ENCODE data around the gene BRSK2. TPM values are rescaled to one million over a fixed set of nuclear protein-coding genes. Genes with fewer than 3 reads are reported as not detected.

Gene BRSK2
- total RNA-seq, 4 donors from 2014 or later, result 1.4 to 8.6 (median 2.0) TPM

DNA sequence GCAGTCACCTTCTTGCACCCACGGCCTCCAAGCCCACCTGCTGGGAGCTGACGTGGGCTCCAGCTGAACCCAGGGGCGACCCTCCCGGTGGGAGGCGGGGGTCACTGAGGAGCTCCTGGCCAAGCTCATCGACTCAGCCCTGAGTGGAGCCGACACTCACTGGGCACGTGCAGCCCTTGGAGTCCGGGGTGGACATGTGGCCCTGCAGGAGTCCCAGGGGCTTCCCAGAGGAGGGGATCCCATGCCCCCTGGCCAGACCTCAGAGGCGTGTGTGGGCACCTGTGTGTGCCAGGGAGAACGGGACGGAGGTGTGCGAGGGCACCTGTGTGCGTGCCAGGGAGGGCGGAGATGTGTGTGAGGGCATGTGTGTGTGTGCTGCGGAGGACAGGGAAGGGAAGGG, 20.8 kb upstream of the BRSK2 start:
- Histone ChIP-seq H3K9me3 (peaks cover 0 to 33% (median 0%) of the 10 kb centered on the region in 3 donors), H3K27me3 (peaks cover 44% of the 10 kb centered on the region), H3K4me1 (no peaks in the 10 kb centered on the region), H3K36me3 (no peaks in the 10 kb centered on the region), H3K27ac (no peak overlapping the region), H3K4me3 (no peak overlapping the region)
- ATAC-seq, result no peak
- 94% methylated on average over 2 of the region's 16 CpGs; no CpG with 5 or more reads in 1 of the 2 donors for WGBS, 2 donors (ENCODE audit: low coverage in 1 of 2)
- no peak for TF ChIP-seq POLR2AphosphoS5 (IDR thresholded peaks at IDR 0.05)
- TF ChIP-seq CTCF (IDR thresholded peaks at IDR 0.05), result no peak
- TF ChIP-seq POLR2A (IDR thresholded peaks at IDR 0.05), result no peak
- TF ChIP-seq EP300 (IDR thresholded peaks at IDR 0.05), result no peak

- Histone ChIP-seq H3K27ac (no peak overlapping the region), H3K4me1 (no peaks in the 10 kb centered on the region), H3K27me3 (peaks cover 45% of the 10 kb centered on the region), H3K9me3 (peaks cover 0 to 27% (median 0%) of the 10 kb centered on the region in 3 donors), H3K36me3 (no peaks in the 10 kb centered on the region), H3K4me3 (no peak overlapping the region)
- TF ChIP-seq CTCF (IDR thresholded peaks at IDR 0.05) (no peak), EP300 (IDR thresholded peaks at IDR 0.05) (no peak), POLR2A (IDR thresholded peaks at IDR 0.05) (no peak), POLR2AphosphoS5 (IDR thresholded peaks at IDR 0.05) (no peak)
- no peak for ATAC-seq
- WGBS, 2 donors (ENCODE audit: low coverage in 1 of 2), result 76 to 80% methylated on average over 4 to 5 of the region's 18 CpGs
These were observed 20.2 kb upstream of the BRSK2 start for GRCh38 chr11:1369371-1370005.

GRCh38 chr11:1370186-1371025, 19.3 kb upstream of the BRSK2 start:
- no CpG with 5 or more reads among the region's 38 CpGs for WGBS, 2 donors (ENCODE audit: low coverage in 1 of 2)
- TF ChIP-seq CTCF (IDR thresholded peaks at IDR 0.05) (no peak), EP300 (IDR thresholded peaks at IDR 0.05) (no peak), POLR2AphosphoS5 (IDR thresholded peaks at IDR 0.05) (no peak), POLR2A (IDR thresholded peaks at IDR 0.05) (no peak)
- ATAC-seq, result no peak

GRCh38 chr11:1371026-1371325, 18.8 kb upstream of the BRSK2 start:
- Histone ChIP-seq H3K27ac (no peak overlapping the region), H3K36me3 (no peaks in the 10 kb centered on the region), H3K4me3 (no peak overlapping the region), H3K4me1 (no peaks in the 10 kb centered on the region), H3K27me3 (peaks cover 53% of the 10 kb centered on the region), H3K9me3 (peaks cover 0 to 13% (median 0%) of the 10 kb centered on the region in 3 donors)
- TF ChIP-seq EP300 (IDR thresholded peaks at IDR 0.05) (no peak), POLR2AphosphoS5 (IDR thresholded peaks at IDR 0.05) (no peak), CTCF (IDR thresholded peaks at IDR 0.05) (no peak), POLR2A (IDR thresholded peaks at IDR 0.05) (no peak)
- ATAC-seq, result no peak
- no CpG with 5 or more reads among the region's 11 CpGs for WGBS, 2 donors (ENCODE audit: low coverage in 1 of 2)

More at GRCh38 chr11:1370186-1371025, 19.3 kb upstream of the BRSK2 start:
- H3K27ac ChIP-seq, result no peak overlapping the region
- H3K36me3 ChIP-seq, result no peaks in the 10 kb centered on the region
- H3K9me3 ChIP-seq, result peaks cover 0 to 18% (median 0%) of the 10 kb centered on the region in 3 donors
- no peak overlapping the region for H3K4me3 ChIP-seq
- no peaks in the 10 kb centered on the region for H3K4me1 ChIP-seq
- H3K27me3 ChIP-seq, result peaks cover 53% of the 10 kb centered on the region

Data from gastroesophageal sphincter (tissue), 4 donors.